EL (cell line): Measurements from ENCODE around the gene GOLGB1.
"Not testable (repeated sequence)": the region's sequence is repeated elsewhere in the genome, so short reads cannot be mapped to it uniquely, and the experiment has no call there.

ENCODE experiments used
- DNase-seq: peaks from one replicate; pipeline ENCODE4 v3.0.0-alpha.2; 2016

GOLGB1 gene, protein sequence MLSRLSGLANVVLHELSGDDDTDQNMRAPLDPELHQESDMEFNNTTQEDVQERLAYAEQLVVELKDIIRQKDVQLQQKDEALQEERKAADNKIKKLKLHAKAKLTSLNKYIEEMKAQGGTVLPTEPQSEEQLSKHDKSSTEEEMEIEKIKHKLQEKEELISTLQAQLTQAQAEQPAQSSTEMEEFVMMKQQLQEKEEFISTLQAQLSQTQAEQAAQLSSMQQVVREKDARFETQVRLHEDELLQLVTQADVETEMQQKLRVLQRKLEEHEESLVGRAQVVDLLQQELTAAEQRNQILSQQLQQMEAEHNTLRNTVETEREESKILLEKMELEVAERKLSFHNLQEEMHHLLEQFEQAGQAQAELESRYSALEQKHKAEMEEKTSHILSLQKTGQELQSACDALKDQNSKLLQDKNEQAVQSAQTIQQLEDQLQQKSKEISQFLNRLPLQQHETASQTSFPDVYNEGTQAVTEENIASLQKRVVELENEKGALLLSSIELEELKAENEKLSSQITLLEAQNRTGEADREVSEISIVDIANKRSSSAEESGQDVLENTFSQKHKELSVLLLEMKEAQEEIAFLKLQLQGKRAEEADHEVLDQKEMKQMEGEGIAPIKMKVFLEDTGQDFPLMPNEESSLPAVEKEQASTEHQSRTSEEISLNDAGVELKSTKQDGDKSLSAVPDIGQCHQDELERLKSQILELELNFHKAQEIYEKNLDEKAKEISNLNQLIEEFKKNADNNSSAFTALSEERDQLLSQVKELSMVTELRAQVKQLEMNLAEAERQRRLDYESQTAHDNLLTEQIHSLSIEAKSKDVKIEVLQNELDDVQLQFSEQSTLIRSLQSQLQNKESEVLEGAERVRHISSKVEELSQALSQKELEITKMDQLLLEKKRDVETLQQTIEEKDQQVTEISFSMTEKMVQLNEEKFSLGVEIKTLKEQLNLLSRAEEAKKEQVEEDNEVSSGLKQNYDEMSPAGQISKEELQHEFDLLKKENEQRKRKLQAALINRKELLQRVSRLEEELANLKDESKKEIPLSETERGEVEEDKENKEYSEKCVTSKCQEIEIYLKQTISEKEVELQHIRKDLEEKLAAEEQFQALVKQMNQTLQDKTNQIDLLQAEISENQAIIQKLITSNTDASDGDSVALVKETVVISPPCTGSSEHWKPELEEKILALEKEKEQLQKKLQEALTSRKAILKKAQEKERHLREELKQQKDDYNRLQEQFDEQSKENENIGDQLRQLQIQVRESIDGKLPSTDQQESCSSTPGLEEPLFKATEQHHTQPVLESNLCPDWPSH (N-terminal part only)

DNA sequence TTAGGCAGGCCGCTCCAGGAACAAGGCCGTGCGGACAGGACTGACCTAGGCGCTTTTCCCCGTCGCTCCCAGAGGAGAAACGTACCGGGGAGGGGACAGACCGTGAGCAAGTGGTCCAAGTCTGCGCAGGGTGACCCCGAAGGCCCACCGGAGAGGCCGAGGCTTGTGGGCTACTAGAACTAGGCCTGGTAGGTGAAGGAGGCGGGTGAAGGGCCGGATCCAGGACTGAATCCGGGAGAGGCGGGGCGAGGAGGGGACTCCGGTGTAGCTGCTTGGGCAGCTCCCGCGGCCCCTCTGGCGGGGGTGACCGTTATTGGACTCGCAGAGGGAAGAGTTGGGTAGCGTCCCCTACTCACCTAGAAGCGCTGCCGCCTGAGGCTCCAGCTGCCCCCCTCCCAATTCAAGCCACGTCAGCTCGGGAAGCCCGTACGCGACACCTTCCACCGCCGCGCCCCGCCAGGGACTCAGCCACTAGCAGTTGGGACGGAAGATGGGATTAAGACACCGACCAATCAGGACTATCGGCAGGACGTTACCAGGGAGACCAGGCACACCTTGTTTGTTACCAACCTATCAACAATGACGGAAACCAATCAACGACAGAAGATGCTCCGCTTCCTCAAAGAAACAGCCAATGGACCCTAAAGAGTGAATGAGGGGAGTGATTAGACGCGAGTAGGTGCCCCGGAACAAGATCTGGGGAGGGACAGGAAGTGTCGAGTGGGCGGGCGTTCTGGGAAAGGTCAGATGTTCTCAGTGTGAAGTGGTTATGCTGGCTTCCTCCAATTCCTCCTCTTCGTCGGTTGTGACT, at the start of gene GOLGB1:
GOLGB1 (minus strand) TSS at position 466 of the 811 bp plus-strand sequence. CDS start 18,770 bp downstream, outside the sequence.
- DNase-seq, result peak; percentile 99

DNA sequence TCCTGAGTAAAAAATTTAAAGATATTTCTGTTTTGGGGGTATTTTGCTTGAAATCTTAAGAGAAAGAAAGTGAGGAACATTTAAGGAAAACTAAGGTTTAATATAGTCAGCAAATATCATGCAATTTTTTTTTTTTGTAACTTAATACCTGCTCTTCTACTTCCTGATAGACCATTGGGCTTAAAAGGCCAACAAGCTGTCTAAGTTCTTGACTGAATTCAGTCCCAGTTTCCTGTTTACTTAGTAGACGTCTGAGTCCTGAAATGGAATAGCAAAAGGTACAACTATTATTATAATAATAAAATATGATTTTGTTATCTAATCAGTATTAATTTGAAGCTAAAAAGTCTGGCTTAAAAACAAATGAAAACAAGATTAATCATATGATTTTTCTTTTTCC, 47.4 kb upstream of the GOLGB1 start:
- no peak for DNase-seq

DNA sequence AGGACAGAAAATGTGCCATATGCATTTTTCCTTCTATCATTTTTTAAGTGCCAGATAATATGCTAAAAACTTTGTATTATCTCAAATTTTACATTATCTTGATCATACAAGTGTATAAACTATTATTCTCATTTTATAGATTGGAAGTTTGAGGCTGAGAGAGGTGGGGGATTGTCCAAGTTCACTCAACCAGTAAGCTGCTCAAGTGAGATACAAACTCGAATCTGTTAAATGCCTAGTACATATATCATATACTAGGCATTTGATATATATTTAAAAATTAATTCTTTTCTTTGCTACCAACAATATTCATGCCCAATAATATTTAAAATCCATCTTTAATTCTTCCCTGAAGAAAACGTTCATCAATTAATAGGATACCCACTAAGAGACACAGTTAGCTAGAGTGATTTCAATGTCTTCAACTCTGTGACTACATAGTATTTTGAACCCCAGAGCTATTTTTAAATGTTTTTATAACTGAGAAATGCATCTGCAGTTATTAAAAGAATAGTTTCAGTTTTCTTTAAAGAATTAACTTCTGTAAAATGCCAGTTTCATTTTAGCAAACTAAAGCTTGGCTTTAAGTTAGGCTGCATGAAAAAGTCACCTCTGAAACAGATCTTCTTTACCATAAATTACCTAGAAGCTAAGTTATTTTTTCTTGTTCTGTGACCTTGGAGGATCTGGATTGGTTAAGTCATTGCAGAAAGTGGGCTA, 44.9 kb upstream of the GOLGB1 start:
- DNase-seq, result no peak

DNA sequence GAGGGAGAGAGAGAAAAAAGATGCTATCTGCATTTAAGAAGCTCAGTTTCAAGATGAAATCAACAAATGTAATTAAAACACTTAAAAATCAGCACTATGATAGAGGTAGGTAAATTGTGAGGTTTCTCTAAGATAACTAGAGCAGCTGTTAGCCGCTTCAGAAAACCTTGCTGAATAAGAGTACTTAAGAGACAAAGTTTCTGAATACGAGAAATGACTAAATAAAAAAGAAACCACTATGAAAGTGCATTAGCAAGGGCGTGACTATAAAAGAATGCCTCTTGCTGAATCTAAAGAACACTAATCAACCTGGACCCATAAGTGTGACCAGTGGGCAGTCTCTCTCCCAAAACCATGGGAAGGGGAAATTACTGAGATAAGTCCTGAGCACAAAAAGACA, 43.5 kb upstream of the GOLGB1 start:
- no peak for DNase-seq

DNA sequence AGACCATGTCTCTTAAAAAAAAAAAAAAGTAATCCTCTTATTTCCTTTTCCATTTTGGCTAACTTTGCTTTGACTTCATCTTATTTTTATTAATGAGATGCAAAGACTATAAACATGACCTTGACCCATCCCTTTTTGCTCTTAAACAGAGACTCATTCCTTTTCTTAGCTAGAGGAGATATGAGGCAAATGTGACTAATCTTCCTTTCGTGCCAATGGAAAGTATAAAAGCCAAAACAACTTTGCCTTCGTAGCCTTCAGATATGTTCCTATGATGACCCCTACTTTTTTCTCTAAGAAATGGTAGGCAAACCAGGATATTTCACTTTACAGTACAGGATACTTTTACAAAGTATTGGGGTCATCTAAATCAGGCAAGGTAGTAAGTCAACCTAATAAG, 36.9 kb upstream of the GOLGB1 start:
- DNase-seq, result peak; percentile 6

DNA sequence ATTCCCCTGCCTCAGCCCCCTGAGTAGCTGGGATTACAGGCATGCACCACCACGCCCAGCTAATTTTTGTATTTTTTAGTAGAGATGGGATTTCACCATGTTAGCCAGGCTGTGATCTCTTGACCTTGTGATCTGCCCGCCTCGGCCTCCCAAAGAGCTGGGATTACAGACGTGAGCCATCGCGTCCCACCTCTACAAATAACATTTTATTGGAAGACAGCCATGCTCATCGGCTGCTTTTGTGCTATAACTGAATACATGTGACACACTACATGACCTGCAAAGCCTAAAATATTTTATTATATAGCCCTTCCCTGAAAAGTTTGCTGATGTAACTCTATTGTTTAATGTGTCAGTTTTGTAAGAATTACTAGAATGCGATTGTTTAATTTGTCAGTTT, 33.2 kb upstream of the GOLGB1 start:
- not testable (repeated sequence) for DNase-seq

DNA sequence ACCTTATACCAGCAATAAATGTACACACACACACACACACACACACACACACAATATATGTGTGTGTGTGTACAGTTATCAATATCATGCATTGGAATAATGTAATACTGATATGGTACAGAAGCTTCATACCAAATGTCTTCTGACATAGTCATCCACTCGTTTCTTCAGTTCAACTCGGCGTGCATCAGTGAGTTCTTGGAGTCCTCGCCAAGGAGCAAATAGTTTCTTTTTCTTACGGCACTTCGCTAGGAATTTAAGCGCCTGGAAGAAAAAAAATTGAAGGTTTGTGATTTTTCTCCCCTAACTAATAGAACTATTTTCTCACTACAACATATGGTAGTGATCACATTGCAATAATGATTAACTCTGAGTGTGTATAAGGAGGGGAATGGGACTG, 32.1 kb upstream of the GOLGB1 start:
- DNase-seq, result no peak

DNA sequence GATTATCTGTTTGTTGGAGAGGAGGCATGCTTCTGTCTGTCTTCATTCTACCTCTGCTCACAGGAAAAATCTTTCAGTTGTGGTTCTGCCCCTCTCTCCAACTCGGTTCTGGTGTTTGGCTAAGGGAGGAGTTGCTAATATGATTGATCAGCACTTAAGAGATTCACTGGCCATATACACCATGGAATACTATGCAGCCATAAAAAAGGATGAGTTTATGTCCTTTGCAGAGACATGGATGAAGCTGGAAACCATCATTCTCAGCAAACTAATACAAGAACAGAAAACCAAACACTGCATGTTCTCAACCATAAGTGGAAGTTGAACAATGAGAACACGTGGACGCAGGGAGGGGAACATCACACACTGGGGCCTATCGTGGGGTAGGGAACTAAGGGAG, 25.6 kb upstream of the GOLGB1 start:
- DNase-seq, result not testable (repeated sequence)

DNA sequence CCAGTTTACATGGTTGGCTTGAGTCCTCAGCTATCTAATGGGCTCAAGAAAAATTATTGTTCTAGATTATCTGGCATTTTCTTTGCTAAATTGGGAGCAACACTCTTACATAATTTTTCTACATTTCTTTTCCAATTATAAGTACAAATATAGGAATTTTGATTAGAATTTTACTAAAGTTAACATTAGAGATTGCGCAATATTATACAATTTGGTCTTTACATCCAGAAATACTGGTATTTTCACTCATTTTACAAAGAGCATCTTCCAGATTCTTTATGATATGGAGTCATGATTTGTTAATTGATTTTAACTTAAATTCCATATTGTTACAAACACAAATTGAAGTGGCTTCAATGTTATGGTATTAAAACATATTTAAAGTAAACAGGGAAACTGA, 19.7 kb upstream of the GOLGB1 start:
- DNase-seq, result no peak

DNA sequence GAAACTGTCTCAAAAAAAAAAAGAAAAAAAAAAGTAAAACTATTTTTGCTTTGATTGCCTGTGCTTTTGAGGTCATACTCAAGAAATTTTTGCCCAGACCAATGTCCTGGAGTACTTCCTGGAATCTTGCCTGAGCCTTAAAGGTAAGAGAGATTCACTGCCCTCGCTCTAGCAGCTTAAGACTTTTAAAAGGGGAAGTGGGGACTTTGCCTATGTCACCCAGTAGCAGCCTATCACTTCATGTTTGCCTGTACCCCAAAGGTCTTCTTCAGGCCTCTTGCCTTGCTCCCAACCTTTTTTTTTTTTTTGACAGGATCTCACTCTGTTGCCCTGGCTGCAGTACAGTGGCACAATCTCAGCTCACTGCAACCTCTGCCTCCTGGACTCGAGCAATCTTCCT, 18.9 kb upstream of the GOLGB1 start:
- no peak for DNase-seq

DNA sequence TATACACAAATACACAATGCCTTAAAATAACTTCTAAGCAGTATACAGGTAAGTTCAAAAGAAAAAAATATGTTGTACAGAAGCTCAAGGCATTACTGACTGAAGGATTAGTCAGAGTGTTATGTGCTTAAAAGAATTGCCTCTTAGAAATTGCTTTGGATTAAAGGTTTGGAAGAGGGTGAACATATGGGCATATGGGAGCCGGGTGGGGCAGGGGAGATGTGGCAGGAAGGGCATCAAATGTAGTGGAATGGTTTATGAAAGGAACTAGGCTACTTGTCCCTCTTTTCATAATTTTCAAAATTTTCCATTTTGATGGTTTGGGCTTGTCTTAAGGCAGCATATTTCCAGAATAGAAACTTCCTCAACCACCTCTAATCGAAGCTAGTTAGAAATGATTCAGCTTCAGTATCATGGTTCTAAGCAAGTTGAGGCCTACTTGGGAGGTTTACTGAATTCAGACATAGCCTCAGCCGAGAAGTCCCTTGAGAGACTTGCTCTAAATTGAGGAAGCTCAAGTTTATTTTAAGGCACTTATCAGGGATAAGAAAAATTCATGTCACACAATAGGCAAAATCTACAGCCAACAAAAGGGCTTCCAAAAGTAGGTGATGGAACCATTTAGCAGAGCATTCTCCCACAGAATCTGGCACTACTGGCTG, 10.1 kb upstream of the GOLGB1 start:
- no peak for DNase-seq

DNA sequence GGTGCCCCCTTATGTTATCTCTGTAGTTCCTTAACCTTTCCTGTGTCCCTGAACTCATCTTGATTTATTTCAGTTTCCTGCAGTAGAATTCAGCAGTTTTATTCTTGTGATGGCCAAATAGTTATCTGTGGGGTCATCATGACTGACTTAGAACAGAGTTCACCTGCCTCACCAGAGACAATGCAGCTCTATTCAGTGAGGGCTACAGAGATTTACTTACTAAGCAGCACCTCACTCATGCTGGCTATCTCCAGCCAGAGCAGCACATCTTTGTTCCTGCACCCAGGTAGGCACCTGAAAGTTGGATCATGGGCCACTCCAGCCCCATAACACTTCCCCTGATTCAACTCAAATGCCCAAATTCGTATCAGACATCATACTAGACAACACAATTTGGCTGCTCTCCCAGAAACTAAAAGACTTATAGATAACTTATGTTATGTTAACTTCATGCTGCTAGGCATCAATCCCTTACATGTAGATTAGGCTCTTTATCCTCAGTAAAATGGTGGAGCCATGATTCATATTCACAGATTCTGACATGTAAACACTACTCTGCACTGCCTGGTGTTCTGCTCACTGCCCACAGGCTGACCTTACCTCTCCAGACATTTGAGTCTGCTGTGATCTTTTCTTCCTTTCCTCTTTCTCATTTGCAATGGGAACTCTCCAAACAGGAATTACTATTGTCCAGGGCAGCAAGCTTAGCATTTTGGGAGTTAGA, 9.3 kb upstream of the GOLGB1 start:
- DNase-seq, result no peak

DNA sequence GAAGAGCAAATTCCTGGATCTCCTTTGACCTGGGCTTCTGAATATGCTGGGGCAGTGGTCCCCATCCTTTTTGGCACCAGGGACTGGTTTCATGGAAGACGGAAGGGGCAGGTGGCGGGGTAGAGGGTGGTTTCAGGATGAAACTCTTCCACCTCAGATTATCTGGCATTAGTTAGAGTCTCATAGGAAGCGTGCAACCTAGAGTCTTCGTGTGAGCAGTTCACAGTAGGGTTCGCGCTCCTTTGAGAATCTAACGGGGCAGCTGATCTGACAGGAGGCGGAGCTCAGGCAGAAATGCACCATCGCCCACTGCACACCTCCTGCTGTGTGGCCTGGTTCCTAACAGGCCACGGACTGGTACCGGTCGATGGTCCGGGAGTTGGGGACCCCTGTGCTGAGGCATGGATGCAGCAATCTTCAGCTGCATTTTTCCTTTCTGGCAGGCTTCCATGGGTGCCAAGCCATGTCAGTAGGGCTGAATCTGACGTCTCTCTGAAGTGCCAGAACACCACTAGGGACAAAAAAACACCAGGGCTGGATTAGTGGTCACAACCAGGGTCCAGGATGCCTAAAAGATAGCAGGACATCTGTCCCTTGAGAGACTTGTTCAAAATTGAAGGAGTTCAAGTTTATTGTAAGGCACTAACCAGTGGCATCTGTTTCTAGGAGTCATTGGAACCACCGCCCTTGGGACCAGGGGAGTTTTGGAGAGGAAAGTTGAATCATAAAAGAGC, 8.4 kb upstream of the GOLGB1 start:
- DNase-seq, result no peak

DNA sequence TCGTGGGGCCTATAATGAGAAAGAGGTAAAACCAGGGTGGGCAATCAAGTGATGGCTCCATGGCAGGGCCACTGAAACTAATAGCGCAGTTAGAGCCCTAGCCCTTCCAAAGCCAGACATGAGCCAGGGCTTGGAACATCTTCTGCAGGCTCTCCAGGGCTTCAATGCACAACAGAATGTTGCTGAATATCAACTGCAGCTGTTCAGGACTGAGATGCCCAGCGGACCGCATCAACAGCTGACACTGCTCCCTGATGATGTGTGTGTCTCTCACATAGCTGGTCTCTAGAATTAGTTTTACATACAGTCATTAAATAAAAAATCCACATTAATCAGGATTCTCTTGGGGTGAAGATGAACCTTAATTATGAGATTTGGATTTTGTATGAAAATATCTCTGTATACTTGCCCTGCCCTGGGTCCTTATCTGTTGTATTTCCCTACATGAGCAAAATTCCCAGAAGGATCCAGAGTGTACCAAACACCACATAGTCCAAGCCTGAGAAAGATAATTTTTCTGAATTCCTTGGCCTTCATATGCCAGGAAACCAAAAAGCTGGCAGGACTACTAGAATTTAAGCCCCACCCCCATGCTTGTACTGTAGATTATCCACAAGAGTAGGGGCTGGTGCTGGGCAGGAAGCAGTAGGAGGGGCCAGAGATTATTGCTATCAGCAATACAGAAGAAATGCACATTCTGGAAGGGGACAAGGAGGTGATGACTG, 7.7 kb upstream of the GOLGB1 start:
- no peak for DNase-seq

DNA sequence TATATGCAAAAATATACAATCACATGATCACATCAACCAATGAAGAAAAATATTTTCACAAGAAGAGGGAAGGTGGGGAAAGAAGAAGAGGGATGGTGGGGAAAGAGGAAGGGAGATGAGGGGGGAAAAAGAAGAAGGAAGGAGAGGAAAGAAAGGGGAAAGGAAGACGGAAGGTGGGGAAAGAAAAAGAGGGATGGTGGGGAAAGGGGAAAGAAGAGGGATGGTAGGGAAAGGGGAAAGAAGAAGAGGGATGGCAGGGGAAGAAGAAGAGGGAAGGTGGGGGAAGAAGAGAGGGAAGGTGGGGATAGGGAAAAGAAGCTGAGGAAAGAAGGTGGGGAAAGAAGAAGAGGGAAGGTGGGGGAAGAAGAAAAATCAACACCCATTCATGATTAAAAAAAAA, 3.2 kb upstream of the GOLGB1 start:
- DNase-seq, result no peak

DNA sequence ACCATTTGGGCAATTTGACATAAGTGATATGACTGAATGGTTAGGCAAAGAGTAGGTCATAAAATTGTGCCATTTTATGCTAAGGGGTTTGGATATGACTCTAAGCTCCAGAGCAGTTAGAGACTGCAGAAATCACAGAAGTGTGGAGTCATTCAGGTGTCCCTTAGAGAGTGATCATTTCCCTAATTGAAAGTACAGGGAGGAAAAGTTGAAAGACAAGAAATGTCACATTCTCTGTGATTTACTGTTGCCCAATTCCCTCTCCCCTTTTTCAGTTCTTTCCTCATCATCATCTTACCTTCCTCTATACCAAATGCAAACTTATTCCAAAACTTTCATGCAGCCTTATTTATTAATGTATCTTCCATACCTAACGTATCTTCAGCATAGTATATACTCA, 2.7 kb upstream of the GOLGB1 start:
- DNase-seq, result no peak

DNA sequence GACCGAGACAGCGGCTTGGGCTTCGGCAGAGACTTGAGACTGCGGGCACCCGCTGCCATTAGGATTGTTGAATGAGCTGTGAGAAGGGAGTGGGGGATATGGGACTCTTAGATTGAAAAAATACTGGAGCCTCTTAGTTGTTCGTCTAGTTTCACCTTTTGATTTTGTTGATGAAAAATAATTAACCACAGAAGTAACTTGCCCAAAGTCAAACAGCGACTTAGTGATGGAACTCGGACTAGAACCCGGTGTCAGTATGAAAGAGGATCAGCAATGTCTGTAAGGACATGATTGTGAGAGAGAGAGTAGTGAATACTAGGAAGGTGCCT, 510 bp upstream of the GOLGB1 start:
- DNase-seq, result no peak

DNA sequence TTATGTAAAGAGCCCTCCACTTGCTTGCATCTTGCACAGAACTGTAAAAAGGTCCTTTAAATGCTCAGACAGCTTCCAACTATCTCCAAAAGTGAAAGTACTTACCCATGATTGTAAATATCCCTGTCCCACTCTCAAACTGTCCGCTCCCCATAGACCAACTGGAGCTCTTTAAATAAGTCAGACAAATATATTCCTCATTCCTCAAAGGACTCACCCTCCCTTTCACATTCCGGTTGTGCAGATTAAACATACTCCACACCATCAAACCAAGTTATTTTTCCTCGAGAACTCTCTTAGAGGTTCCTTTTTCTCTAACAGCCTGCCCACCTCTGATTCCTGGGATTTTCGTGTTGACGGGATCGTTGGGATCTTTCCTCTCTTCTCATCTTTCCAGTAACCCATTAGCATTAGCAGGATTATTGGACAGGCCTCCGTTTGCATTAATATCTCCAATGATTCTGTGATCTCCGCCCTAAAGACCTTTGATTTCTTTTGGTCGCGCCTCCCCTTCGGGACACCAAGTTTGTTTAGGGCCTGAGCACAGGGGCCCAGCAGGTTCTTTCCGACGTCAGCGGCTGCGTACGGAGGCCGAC, 763 bp downstream of the GOLGB1 start:
- DNase-seq, result peak; percentile 21

DNA sequence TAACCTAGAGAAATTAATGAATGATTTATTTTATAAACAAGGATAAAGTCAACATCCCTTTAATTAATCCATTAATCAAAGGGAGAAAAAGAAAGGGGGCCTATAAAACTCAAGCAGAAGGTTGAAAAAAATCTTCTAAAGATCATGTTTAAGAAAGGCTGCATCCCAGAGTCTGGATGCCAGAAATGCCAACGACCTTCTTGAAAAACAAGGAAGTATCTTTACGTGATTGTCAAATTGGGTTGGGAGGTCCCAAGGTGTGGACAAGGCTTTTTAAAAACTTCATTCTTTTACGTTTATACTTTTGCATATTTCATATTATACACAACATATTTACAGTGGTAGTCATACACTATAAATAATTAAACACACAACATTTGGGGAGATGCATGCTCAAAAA, 1.6 kb downstream of the GOLGB1 start:
- peak; percentile 9 for DNase-seq
